ENCODE results near the gene TSC1.

GRCh38 chr9:132957805-132958204 is 13.4 kb upstream of the TSC1 start:
- TF ChIP-seq CBX2 (IDR thresholded peaks at IDR 0.05; ENCODE audit: borderline replicate concordance, low read depth) (no peak), NFE2L2 (conservative IDR thresholded peaks at IDR 0.05; ENCODE audit: low read length) (no peak), HMGXB4 (CRISPR knock-in tag; IDR thresholded peaks at IDR 0.05; ENCODE audit: borderline replicate concordance) (no peak), HOXB5 (CRISPR knock-in tag; IDR thresholded peaks at IDR 0.05) (no peak), MYC (IDR thresholded peaks at IDR 0.05; ENCODE audit: borderline replicate concordance, low read length) (no peak), CHD2 (IDR thresholded peaks at IDR 0.05; ENCODE audit: low read length, partially characterized antibody) (no peak), POLR2A (IDR thresholded peaks at IDR 0.05; ENCODE audit: low read length) (no peak), MAFK (IDR thresholded peaks at IDR 0.05; ENCODE audit: partially characterized antibody) (no peak), REST (IDR thresholded peaks at IDR 0.05) (no peak)
- TF ChIP-seq, protein P1, sequence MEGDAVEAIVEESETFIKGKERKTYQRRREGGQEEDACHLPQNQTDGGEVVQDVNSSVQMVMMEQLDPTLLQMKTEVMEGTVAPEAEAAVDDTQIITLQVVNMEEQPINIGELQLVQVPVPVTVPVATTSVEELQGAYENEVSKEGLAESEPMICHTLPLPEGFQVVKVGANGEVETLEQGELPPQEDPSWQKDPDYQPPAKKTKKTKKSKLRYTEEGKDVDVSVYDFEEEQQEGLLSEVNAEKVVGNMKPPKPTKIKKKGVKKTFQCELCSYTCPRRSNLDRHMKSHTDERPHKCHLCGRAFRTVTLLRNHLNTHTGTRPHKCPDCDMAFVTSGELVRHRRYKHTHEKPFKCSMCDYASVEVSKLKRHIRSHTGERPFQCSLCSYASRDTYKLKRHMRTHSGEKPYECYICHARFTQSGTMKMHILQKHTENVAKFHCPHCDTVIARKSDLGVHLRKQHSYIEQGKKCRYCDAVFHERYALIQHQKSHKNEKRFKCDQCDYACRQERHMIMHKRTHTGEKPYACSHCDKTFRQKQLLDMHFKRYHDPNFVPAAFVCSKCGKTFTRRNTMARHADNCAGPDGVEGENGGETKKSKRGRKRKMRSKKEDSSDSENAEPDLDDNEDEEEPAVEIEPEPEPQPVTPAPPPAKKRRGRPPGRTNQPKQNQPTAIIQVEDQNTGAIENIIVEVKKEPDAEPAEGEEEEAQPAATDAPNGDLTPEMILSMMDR (IDR thresholded peaks at IDR 0.05): no peak
